ENCODE measurements around the gene JHY. TPM values are rescaled to one million over a fixed set of nuclear protein-coding genes. Genes with fewer than 3 reads are reported as not detected.

Gene JHY
- total RNA-seq, 1 donor from 2014 or later, result 0.91 TPM

Other genes starting within 250 kb of the JHY start
- gene UBASH3B, start 227.0 kb upstream of the JHY start, total RNA-seq, result 19.3 and 20.1 TPM in 2 replicates
- 10.5 and 11.0 TPM in 2 replicates for gene CRTAM, start 44.3 kb upstream of the JHY start, total RNA-seq
- not detected in 2 replicates for gene BSX, start 99.1 kb downstream of the JHY start, total RNA-seq
- 3,975 and 4,013 TPM in 2 replicates for gene HSPA8, start 179.4 kb downstream of the JHY start, total RNA-seq